Thoracic aorta endothelial cell (primary cell): ENCODE data around the gene PASD1. TPM values are rescaled to one million over a fixed set of nuclear protein-coding genes. Genes with fewer than 3 reads are reported as not detected.

Experiments used
- total RNA-seq: library from RNA; depleted of rRNA; stranded (reverse); fragments of >200 nt; gene quantifications from 2 replicates; pipeline ENCODE4 v1.2.3, GENCODE V29; 2012

Gene PASD1
- total RNA-seq = not detected in 2 replicates

DNA sequence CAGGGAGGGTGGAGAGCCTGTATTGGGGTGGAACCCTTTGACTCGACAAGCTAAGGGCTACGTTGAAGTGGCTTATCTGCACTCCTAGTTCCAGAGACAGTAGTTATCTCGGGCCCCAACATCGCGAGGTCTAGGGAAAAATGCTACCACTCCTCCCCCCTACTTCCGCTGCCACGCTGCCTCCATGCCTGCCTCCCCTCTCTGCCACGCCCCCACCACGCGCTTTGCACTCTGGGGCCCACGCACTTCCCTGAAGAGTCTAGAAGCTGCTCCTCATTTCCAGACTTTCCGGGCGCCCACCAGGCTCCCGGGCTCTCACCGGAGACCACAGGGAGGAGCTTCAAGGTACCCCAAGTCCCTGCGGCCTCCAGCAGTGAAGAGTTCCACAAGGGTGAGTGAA is at the start of gene PASD1:
Gene PASD1, plus strand, starts transcription at position 227 of the 400 bp plus-strand sequence. CDS start 37,879 bp downstream, outside the sequence.

DNA sequence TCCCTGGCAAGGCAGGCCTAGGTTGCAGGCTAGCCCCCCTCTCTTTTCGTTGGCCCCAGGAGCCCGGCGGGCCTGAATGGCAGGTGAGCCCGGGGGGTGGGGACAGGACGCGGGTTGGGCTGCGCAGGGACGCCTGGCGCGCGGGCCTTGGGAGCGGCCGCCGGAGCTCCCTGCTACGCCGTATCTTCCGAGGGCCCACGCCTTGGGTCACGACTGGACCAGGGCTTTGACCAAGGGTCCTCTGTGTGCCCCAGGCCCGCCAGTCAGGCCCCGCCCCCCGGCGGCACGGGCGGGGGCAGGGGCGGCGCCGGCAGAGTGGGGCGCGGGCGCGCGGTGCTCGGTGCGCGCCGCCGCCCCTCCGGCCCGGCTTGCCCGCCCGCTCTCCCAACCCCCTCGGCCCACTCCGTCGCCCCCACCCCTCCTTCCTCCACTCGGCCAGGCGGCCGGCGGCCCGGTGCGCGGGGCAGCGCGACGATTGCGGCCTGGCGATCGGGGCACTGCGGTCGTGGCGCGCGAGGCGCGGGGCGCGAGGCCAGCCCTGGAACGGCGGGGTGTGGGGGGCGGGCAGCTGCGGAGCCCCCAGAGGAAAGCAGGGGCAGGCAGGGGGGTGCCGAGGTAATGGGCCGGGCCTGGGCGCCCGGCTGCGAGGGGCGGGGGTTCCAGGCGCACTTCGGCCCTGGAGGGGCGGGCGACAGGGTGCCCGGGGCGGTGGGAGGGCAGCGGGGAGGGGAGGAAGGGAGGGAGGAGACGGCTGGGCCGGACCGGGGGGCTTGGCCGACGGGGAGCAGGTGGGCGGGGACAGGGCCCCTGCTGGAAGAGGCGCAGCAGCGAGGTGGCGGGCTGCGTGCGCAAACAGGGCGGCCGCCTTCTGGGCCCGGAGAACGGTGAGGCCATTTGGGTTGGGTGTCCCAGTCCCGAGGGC is 131.4 kb downstream of the PASD1 start, which contains the start of gene PRRG3:
Gene PRRG3, plus strand, starts transcription at position 798 of the 922 bp plus-strand sequence. CDS start 3,357 bp downstream, outside the sequence.

GRCh38 chrX:151715752-151716151 is 152.3 kb downstream of the PASD1 start, which contains the start of gene FATE1:
FATE1 (plus strand) TSS chrX:151716035; CDS start chrX:151716120, 85 bp downstream.

Other genes starting within 250 kb of the PASD1 start
- gene VMA21, start 166.5 kb upstream of the PASD1 start, total RNA-seq = 91.1 and 117 TPM in 2 replicates
- gene PRRG3, start 131.8 kb downstream of the PASD1 start, total RNA-seq = not detected in 2 replicates
- not detected in 2 replicates for gene FATE1, start 152.4 kb downstream of the PASD1 start, total RNA-seq
- gene CNGA2, start 171.1 kb downstream of the PASD1 start, total RNA-seq = not detected in 2 replicates